A549 treated with GW870086 at 1 μM for 4 hours (cell line): ENCODE data around the gene VIT. TPM values are rescaled to one million over a fixed set of nuclear protein-coding genes. Genes with fewer than 3 reads are reported as not detected.

Experiments used
- total RNA-seq: library from RNA; stranded (reverse); fragments of 200-300 nt; extraction: Qiagen RNA extraction; gene quantifications from 5 replicates; pipeline ENCODE4 v1.2.3, GENCODE V29; 2022; ENCODE audit warnings: low read depth

Gene VIT
- not detected in 5 replicates for total RNA-seq

GRCh38 chr2:36696533-36696932 lies at the start of gene VIT:
Gene VIT (plus strand): TSS chr2:36696707. CDS start chr2:36716371, 19,664 bp downstream.

Other genes starting within 250 kb of the VIT start
- gene FEZ2, start 98.5 kb upstream of the VIT start, total RNA-seq, result 39.4 to 52.0 TPM (median 42.6 TPM) in 5 replicates